NCI-H1105 treated with DMSO at 0.1 percent for 48 hours (cell line): ENCODE data around the gene AFF2.

ENCODE experiments used
- DNase-seq: peaks from one replicate; lab custom pipeline; 2025; lab: John Stamatoyannopoulos, UW

The AFF2 gene

DNA sequence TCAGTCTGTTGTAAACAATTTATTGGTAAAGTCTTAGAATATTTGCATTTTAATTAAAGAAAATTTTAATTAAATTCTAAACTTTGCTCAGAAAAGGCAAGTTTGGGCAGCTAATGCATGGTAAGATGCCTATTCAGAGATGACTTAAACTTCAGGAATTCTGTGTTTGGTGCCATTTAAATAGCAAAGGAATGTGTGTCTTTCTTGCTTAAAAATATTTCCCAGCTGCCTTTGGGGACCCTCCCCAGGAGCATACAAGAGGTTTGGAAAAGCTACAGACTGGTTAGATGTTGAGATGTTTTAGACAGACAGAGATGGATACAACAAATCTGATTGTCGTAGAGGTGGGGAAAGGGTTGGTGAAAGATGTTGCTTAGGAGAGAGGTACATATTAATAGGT is 36.5 kb downstream of the AFF2 start:
- no peak for DNase-seq

DNA sequence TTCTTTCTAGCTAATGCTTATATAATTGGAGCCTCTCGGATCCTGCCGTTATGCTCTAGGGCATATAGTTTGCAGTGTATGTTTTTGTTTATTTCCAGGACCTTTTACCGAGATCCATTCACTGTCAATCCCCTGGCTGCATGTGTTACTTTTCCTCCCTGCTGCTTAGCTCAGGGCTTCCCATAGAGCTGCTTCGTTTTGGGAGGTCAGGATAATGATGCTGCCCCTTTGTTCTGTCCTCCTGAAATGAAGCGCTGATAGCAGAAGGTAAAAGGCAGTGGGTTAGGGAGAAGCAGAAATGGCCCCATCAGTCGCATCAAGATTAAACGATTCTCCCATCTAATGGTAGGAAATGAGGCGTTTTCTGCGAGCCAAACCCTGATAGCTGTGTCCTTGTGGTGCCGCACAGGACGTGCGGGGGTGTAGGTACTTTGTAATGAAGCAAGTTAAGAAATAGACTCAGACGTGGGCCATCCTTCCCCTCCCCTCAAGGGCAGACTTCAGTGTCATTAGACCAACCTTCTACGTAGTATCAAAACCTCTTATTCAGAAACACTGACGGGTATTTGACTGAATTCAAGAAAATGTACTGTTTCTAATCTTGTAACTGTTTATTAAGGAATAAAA is 37.3 kb downstream of the AFF2 start:
- DNase-seq: no peak

DNA sequence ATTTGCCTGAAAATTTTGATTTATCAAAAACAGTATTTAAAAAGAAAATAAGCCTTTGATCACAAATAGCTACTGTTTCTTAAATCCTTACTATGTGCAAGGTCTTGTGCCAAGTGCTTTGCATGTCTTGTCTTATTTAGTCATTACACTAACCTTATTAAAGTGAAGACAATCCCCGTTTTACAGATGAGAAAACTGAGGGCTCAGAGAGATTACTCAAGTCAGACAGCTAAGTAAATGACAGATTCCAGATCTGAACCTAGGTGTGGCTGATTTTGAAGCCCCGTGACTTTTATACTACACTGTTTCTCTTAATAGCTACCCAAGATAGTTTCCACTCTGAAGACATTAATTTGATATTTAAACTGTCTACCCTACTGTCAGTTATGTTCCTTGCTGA is 38.2 kb downstream of the AFF2 start:
- DNase-seq: no peak

DNA sequence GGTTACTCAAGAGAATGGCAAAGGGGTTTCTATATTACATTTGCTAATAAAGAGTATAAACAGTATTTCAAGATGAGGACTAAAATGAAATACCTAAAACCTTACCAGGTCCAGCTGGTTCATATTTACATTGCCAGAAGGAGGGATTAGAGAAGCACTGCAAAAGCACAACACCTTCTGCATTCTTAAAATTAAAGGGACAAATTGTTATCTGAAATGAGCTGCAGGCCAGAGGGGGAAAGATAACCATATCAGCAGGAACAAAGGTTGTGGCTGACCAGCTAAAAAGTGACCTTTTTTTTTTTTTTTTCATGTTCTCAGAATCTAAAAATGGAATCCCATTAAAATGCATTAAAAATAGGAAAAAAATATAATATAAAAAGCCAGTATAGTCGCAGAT is 39.7 kb downstream of the AFF2 start:
- no peak for DNase-seq

DNA sequence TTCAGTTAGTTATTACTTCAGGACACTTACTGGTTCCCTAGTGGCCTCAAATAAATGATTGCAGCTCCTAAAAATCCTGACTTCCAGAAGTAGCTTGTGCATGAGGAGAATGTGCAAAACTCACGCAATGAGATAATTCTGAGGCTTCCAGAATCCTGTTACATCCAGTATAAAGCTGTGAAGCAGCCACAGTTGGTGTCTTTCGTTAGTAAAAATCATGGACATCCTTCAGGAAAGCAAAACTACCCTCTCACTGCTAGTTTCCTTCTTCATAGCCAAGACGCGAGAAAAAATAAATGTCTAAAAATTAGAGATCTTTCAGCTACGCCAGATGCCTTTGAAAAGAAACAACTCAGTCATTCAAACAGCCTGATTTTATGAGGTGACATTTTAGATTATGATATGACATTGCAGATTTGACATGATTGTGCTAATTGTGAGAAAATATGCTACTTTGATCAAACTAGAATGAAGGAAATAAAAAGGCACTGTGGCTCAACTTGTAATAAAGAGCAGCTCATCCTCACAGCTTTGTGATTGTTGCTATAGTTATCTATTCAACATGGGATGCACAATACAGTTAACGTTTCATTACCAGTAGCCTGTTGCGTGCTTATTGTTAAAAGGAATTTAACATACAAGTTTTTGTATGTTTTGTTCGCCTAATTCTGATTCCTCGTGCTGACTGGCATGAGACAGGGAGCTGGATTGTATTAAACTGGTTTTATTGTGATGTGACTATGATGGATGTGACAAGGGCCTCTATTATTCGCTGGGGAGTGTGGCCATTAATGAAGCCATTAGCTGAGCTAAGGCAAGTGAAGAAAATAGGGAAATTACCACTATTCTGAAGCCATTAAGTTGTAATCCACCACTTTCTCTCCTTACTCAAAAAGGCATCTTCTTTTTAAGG is 40.5 kb downstream of the AFF2 start:
- DNase-seq: no peak

DNA sequence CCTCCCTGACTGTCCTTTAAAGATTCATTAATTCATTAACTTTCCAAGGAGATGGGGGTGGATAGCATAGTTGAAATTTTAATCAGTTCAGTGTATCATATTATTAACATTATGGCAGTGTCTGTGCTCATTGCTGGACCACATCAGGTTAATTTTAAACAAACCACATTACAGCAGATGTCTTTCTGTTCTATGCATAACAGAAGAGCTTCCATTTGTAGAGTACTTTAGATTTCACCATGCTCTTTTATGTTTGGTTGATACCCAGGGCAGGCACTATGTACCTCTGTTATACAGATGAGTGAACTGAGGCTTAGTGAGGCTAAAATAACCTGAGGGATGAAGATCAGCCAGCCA is 41.1 kb downstream of the AFF2 start:
- no peak for DNase-seq

DNA sequence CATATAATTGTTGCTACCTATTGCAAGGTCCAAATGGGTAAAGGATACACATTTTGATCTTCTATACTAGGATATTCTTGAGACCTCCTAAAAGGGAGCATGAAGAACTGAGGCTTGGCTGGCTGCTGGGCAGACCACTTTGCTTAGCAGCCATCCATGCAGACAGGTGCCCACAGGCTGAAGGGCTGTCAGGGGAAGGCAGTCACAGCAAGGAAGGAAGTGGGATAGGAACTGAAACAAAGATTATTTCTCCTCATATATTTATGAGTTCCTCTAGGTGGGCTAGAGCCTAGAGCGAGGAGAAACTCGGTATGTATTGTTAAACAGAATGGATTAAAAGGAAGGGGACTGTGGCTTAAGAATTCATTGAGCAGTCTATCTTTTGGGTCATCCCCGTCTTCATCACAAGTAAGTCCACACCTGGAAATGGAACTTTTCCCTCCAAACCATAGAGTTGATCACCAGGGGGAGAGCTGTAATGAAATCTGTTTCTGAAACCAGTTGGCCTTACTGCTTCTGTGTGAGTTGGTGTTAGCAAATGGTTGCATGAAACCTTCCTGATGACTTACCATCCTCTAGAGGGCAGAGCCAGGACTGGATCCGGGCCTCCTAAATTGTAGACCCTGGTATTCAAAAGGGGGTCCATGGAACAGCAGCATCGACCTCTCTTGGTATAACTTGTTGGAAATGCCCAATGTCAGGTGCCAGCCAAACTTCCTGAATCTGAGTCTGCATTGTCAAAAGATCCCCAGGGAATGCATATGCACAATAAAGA is 42.3 kb downstream of the AFF2 start:
- no peak for DNase-seq

DNA sequence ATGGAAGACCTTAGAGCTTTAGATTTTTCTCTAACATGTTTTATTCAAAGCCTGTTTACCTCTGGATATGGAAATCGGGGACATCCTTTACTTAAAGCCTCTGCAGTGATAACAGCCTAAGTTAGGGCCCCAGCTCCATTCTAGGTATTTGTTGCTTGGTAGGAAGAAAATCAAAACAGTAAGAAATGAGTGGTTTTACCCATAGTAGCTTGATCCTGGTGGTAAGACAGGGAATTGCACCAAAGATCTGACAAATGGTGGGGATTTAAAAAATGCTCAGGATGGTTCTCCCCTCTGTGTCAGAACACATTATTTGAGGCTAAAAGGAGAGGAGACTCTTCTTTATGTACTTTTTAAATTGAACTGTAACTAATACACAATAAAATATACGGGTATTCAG is 52.4 kb downstream of the AFF2 start:
- no peak for DNase-seq

DNA sequence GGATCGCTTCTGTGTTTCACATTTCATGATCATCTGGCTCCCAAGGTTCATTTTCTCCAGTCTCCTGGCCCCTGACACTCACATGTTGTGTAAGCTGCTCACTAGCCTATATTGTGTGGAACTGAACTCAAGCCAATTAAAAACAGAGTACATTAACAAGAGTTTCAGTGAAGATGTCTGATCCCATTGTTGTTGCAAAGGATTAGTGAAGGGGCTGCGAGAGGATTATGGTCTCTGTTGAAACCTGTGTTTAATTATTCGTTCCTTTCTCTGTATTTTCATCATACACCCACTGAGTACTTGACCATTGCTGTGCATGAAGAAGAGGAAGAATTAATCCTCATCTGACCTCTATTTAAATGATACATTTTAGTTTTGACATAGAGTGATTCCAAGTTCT is 54.7 kb downstream of the AFF2 start:
- DNase-seq: no peak

DNA sequence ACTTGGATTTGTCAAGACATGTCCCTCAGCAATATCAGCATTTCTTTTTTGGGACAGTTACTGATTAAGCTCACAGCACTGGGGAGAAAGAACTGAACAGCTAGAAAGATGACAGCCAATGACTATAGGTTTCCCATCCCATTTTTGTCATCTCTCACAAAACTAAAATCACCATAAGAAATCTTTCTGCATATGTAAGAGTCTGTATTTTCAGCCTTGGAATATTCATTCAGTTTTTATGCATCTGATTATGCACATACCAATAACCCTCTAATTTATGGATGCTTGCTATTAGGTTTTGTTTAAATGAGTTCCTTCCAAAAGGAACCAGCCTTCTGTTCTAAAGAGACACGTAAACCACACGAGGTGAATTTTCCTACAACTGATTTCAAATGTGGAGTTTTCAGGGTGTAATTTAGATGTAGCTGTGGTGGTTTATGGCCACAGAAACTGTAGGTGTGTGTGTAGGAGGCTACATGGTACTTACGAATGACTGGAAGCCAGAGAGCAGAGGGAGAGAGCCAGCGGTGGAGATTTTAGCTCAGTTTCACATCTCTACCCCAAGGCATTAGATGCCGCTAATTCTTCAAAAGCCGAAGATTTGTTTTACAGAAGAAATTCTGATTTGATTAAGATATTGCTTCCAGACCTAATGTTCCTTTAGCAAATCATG is 55.3 kb downstream of the AFF2 start:
- DNase-seq: no peak

DNA sequence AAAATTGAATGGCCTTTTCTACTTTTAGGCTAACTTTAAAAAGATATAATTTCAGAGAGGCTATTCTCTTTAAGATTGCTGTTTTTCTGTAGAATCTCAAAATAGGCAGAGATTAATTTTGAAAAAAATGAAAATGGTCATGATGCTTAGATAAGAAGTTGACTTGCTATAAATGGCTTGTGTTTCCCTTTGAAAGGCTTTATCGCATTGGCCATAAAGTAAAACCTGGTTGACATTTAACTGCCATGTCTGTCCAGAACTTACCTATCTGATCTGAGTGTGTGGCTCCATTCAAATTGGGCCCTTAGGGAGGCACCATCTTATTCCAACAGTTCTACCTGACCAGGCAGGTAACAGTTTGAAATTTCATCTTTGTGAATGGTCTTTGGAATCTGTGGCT is 56.1 kb downstream of the AFF2 start:
- DNase-seq: no peak

DNA sequence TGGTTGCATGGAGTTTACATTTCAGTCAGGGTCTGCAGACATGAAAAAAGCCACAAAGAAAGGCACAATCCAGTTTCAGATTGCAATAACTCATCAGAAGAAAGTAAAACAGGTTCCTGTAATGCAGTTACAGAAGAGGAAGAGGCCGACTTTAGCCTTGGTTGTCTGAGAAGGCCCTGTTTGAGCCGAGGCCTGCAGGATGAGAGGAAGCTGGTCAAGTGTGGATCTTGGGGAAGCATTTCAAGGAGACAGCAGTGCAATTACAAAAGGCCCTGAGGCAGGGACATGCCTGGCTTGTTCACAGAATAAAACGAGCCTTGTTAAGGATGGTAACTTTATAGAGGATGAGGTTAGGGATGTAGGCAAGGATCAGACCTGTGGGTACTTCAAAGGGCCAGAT is 62.4 kb downstream of the AFF2 start:
- DNase-seq: no peak

DNA sequence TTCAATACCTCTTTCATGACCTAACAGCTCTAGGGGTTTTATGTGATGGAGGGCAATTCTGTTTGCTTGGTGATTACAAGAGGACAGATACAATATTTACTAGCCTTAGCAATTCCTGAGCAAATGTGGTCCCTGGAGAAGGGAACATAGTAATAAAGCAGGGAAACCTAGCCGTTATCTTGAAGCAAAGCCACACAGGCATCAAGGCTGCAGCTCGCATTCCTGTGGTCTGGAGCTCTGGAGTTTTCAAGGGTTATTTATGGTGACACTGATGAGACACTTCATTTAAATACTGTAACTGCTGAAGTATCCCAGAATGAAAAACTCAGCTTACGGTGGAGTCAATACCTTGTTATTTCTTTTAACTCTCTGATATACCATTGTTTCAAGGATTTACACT is 66.8 kb downstream of the AFF2 start:
- DNase-seq: no peak

DNA sequence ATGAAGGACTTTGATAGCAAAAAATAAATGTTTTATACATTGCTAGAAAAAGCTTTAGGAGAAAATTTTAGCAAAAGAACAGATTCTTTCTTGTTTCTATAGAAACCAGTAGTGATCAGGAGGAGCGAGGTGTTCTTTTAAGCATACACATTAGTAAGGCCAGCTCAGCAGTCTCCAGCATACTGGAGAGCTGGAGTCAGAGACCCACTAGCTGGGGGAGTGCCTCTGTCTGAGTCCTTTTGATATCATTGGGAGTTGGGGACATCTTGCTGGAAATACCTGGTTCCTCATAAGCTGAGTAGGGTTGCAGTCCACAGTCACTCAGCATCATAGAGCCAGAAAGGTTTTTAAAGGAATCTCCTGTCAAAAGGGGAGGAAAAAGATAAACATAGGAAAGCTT is 67.4 kb downstream of the AFF2 start:
- DNase-seq: no peak

DNA sequence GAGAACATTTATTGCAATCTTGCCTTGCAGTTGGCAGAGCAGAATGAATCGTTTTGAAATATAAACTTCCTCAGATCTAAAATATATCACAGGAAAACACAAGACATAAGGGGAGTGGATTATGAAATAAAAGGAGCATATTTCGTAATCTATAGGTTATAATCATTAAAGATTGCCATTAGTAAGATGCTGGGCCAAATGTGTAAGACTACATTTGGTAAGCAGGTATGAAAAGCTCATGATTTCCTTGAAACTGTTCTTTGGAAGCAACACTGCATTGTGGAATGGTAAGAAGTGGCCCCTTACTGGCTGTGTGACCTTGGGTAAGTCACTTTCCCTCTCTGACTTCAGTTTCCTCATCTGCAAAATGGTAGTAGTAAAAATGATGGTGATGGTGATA is 68.3 kb downstream of the AFF2 start:
- no peak for DNase-seq

DNA sequence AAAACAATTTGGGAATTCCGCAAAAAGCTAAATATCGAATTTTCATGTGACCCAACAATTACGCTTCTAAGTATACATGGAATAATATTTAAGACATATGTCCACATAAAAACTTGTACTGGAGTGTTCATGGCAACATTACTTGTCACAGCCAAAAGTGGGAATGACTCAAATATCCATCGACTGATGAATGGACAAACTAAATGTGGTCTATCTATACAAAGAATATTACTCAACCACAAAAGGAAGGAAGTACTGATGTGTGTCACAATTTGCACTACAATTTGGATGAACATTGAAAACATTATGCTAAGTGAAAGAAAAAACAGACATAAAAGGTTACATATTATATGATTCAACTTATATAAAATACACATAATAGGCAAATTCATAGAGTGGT is 71.9 kb downstream of the AFF2 start:
- DNase-seq: no peak

DNA sequence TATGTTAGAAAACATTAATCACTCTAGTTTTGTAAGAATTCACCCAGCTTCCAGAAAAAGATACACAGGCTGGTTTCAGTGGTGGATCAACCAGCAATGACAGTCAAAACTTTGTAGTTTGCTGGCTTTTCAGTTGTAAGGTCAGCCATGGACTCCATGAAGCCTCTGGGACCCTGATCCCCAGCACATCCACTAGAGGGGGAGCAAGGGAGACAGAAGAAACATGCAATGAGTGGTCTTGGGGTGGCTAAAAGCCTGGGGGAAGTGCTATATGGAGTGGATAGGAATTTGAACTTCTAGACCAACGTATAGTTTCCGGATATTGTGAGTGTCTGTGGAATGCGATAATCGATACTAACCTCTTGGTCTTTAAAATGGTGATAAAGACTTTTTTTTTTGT is 72.7 kb downstream of the AFF2 start:
- no peak for DNase-seq

DNA sequence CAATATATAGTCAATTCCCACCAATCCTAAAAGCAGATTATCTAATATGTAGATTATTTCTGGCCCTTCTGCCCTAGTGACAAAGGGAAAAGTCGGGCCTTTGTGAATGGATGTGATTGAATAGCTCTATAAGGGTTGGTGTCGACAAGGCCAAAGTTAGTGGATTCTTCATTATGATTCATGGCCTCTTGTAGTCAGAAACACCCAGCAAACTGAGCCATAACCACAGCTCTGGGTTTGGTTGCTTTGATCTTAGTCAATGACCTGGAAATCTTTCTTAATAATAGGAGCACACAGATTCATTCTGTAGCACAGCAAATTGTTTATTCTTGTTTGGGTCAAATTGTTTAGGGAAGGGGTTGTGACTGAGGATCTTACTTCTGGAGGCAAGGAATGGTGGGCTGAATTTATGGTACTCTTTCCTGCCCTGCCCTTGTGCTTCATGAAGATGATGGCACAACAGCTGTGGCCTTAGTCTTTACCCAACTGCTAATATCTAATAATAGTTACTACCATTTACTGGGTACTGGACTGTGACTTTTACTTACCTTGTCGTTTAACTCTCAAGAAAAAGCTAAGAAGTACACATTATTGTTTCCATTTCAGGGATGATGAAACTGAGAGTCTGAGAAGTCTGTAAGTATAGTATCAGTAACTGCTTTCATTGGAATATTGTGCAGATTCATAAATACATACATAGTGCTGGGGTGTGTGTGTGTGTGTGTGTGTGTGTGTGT is 74.0 kb downstream of the AFF2 start:
- no peak for DNase-seq

DNA sequence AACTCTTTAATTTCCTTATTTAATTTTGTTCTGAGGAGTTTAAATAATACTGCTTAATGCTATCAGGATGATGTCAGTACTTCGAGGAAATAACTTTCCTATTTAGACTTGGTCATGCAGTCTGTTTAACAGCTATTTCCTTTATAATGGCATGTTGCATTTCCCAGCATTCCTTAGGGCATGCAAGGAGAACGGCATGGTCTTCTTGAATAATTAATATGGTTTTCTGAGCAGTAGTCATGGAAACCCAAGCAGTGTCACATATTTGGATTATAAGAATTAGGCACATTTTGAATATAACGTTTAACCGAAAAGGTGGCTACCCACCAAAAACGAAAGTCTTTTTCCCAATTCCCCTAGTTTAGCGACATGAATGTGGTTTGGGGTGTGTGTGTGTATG is 76.0 kb downstream of the AFF2 start:
- no peak for DNase-seq

DNA sequence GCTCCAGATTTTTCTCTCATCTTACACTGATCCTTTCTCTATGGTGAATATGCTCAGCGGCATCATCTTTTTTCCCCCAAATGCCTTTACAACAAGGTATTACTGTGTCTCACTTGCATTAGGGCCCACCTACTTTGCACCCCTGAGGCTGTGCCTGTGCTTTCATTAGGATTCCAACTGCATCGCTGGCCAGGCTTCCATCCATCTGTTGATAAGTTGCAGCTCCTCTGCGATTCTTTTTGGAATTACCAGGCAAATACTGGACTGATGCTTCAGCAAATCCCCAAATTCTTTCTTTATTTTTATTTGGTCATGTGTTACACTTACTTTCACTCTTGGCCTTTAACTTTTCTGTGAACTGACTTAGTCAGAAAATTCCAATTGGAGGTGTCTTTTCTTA is 77.3 kb downstream of the AFF2 start:
- DNase-seq: no peak

DNA sequence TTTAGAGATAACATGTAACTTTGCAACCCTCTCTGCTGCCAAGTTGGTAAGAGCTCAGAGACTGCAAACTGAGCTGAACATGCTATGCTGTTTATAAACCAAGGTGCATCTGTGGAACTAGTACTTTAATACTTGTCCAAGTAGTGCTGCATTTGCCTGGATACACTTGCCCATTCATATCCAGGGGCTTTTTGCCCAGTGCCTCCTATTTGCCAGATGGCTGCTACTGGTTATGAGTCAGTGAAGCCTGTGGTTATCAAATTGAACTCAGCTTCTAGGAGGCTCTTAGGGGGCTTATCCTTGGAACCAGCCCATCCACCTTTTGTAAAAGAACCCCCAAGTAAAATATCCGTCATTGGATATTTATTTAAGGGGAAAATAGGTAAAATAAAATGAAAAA is 79.6 kb downstream of the AFF2 start:
- no peak for DNase-seq

DNA sequence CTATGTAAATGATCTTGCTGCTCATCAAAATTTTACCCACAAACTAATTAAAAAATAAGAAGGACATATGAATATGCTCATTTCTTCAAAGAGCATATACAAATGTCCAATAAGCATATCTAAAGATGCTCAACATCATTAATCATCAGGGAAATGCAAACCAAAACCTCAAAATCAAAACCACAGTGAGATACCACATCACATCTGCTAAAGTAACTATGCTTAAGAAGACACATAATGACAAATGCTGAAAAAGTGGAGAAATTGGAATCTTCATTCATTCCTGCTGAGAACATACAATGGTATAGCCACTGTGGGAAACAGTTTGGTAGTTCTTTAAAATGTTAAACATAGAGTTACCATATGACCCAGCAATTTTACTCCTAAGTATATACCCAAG is 81.9 kb downstream of the AFF2 start:
- DNase-seq: no peak
